GM21360 (cell line): ENCODE results near the gene ZFP69B.

Source experiments
- ATAC-seq: cut with Tn5 transposase; IDR thresholded peaks from one replicate; pipeline ENCODE4 v1.9.1; 2021; ENCODE audit warnings: mild to moderate bottlenecking, moderate library complexity; ENCODE audit not compliant: unreplicated experiment

The ZFP69B gene

DNA sequence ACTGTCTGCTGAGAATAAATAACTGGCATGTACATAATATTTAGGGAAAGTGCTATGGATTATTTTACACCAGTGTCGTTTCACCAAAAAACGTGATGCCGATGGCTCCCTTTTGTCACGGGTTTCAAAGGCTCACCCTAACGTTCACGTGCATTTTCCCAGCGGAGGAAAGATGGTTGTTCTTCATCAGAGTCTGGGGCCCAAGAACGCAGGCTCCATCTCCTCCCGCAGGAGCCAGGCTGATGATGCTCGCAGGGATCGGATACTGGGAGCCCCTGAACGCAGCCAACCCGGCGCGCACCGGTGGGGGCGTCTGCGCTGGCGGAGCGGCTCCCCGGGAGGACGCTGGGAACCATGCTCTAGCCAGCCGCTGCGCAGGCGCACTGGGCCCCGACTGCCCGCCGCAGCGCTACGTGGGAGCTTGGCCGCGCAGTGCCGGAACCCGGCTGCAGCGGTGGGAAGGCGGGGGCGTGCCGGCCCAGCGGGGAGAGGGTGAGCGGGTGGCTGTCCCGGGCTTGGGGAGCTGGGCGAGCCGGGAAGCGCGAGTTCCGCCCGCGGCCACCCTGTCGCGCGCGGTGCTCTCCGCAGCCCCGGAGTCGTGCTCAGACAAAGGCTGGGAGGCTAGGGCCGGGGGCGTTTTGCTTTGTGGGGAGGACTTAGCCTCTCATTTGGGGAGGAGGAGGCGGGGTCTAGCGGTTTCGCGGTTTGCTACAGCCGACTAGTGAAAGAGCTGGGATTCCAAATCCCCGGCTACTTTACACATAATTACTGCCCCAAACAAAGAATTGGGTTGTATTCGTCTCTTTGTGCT, at the start of gene ZFP69B:
TSS of gene ZFP69B (plus strand) at position 793 of the 811 bp plus-strand sequence. CDS start 486 bp downstream, outside the sequence.
- ATAC-seq, result peak; percentile 82

DNA sequence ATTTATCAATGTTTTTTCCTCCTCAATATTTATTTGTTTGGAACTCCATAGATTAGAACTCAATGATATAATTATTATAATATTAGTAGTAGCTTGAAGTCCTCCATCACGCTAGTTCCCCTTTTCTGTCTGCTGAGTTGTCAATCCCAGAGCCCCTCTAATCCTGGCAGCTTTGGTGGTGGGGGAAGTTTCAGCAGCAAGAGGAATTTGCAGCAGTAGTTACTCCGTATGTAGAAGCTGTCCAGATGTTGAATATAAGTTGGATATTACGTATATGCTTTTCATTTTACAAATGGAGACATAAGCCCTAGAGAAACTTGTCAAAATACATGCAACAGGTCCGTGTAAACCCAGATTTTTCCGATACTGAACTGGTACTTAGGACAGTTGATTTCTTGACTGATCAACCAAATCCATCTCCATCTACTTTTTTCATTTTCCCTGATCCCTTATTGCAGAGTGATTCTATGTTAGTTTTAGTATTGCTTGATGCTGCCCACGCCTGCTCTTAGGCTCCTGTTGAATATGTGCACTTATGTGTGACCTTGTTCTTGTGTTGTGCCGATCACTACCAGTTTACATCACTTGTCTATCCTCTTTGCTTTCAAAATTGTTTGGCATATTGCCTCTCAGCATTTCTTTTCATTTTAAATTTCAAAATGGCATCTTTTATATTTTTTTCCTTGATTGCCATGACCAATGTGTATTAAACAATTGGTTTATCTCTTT, 48.6 kb upstream of the ZFP69B start:
- no peak for ATAC-seq

DNA sequence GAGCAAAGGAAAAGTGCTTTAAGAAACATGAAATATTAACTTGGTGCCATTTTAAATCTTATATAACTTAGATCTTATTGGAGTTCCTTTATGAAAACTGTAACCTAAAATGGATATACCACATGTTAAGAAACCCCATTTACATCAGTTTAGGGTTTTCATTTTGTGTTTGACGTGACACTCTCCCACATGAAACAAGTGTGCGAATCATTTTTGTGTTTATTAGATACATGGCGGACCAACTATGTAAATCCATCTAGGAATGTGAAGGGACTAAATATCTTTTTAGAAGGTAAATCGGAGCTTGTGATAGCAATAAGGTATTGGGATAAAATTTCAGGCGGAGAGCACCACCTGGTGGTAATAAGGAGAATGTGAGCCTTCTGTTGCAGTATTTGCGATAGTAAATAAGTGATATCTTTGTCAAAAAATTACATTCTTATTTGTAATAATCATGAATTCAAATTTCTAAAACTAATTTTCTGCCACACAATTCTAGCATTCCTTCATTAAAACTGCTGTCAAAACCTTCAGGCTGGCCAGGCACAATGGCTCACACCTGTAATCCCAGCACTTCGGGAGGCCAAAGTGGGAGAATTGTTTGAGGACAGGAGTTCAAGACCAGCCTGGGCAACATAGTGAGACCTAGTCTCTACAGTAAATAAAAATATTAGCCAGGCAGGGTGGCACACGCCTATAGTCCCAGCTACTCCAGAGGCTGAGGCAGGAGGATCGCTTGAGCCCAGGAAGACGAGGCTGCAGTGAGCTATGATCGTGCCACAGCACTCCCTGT, 45.4 kb upstream of the ZFP69B start:
- no peak for ATAC-seq

DNA sequence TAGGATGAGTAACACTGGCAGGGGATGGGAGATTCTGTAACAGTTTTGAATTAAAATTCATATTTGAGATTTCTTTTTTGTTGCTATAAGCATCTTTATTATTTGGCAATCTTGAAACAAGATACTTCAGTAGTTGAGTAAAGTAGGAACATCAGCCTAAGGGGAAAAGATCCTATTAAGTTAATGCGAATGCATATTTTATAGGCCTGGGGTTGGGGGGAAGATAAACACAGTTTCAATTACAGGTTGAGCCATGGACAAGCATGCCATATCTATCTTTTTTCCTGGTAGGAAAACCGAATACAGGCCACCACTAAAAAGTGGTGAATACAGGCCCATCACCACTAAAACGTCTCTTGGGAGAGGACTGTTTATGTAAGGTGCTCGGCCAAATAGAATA, 44.5 kb upstream of the ZFP69B start:
- ATAC-seq, result no peak

DNA sequence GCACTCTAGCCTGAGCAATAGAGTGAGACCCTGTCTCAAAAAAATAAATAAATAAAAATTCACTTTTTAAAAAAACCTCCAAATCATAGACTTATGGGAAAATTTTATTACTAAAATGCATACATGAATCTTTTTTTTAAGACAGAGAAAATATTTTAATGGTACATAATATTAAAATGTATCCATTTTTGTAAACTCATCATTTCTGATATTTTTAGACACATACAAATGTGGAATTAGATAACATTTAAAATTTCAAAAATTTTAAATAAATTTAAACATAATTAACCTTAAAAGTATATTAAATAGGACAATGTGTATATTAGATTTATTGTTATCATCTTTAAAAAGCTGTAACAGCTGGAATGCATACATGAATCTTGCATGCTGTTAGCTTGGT, 42.8 kb upstream of the ZFP69B start:
- no peak for ATAC-seq

DNA sequence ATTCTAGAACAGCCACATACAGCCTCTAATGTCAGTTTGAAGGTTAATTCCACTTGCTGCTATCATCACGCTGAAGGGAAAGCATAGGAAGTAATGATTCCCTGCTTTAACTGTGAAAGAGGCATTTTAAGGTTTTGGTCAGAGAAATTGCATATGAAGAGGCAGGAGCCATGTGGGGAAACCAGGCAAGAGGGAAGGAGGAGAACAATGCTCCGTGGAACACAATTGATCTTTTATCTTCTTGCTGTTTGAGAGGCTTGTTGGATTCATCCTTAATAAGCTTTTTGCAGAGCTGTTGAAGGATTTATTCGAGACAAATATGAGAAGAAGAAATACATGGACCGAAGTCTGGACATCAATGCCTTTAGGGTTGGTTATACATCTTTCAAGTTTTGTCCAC, 40.8 kb upstream of the ZFP69B start:
- ATAC-seq, result no peak

DNA sequence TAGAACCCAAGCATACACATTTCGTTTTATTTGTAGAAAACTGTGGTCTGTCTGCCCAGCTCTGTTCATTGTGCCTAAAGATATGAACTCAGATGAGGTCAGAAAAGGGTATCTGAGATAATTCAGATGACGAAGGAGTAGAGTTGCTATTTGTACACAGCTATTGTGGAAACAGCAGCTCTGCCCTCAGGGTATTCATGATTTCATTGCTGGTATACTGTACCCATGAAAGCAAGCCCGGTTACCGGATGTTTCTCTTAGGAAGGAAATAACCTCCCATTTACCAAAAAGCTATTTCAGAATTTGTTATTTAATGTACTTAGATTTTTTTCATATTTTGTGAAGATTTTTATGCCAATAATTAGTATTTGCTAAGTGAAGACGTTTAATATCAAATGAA, 39.0 kb upstream of the ZFP69B start:
- ATAC-seq, result no peak

DNA sequence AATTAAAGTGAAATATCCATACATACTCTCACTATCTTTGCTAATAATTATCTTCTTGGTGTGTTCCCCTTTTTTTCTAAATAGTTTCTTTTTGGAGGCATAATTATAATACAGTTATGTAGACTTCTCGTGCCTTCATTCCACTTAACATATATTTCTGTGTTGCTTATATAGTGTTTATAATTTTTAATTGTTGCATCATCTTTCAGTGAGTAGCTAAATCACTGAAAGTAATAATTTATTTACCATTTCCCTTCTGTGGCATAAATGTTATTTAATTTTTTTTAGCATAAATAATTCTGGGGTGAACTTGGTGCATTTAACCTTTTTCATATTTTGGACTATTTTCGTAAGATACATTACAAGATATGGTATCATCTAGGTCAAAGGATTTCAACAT, 38.4 kb upstream of the ZFP69B start:
- ATAC-seq, result no peak

DNA sequence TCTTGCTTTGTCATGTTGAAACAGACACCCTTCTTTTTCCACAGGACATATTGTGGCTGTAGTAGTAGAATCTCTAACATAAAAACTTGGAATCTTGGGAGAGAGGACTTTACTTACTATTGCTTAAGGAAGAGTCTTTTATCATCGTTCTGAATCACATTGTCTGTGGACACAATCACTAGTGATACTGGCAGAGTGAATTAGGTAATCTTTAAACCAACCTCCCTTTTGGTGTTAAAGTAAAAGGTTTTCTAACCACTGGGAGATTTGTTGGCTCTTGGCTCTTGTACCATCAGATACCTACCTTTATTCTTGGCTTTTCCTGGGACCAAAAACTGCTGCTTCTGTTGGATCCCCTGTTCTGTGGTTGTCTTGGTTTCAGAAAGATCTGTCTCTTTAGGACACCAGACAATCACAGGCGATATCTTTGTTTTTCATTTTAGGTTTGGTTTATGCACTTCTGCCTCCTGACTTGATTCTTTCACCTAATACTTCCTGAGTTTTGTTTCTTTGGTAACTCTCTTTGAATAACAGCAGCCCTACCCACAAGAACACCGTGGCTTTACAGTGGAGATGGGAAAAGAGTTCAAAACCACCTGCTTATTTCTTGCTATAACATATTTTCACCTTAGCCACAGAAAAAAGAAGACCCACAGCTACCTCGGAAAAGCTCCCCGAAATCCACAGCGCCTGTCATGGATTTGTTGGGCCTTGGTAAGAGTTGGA, 36.6 kb upstream of the ZFP69B start:
- ATAC-seq, result no peak

DNA sequence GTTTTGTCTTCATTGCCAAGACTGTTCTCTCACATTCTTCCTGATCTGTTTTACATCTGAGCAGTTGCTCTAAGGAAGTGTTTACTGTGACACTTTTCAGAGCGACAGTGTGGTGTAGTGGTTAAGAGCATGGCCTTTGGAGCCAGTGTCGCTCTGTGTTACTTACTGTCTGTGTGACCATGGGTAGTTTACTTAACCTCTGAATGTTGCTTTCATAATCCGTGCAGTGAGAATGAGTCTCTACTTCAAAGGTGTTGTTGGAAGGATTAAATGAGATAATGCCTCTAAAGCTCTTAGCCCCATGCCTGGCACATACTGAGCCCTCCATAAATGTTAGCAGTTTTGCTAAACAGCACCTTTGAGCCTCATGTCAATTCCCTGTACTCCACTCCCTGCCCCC, 35.9 kb upstream of the ZFP69B start:
- no peak for ATAC-seq

DNA sequence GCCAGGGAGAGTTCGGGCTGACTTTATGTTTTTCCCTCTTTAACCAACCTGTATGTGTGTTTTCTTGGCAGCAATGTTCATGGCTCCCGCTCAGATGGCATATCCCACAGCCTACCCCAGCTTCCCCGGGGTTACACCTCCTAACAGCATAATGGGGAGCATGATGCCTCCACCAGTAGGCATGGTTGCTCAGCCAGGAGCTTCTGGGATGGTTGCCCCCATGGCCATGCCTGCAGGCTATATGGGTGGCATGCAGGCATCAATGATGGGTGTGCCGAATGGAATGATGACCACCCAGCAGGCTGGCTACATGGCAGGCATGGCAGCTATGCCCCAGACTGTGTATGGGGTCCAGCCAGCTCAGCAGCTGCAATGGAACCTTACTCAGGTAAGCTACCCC, 33.6 kb upstream of the ZFP69B start:
- ATAC-seq, result no peak

DNA sequence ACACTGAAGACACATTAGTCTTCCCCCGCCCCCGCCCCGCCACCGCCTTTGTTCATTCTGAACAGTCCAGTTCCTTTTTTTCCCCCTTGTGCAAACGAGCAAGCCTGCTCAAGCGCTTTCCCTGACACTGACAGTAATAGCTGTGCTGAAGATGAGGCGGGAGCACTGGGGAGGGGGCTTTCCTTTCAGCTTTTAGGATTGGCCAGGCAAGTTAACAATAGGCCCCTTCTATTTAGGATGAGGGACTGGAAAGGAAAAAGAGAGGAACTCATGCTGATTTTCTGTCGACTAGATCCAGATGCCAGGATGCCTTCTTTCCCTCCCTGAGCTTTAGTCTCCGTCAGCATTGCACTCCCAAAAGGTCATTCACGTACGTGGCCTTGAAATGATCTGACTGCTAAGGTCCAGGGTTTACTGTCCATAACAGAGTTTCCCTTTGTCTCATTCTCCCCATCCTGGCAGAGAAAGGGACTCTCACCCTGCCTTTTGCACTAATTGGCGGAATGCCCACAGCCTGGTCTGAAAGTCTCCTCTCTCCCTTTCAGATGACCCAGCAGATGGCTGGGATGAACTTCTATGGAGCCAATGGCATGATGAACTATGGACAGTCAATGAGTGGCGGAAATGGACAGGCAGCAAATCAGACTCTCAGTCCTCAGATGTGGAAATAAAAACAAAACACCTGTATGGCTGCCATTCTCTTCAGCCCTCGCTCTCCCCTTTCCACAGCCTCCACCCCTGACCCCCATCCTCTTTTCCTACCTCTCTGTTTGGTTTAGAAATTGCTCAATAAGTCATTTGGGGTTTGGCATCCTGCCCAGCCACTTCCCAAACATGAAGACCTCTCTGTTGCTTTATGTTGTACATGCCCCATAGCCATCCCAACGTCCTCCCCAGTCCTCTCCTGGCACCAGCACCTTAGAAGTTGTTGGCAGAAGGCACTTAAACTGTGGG, 28.6 kb upstream of the ZFP69B start:
- ATAC-seq, result no peak

DNA sequence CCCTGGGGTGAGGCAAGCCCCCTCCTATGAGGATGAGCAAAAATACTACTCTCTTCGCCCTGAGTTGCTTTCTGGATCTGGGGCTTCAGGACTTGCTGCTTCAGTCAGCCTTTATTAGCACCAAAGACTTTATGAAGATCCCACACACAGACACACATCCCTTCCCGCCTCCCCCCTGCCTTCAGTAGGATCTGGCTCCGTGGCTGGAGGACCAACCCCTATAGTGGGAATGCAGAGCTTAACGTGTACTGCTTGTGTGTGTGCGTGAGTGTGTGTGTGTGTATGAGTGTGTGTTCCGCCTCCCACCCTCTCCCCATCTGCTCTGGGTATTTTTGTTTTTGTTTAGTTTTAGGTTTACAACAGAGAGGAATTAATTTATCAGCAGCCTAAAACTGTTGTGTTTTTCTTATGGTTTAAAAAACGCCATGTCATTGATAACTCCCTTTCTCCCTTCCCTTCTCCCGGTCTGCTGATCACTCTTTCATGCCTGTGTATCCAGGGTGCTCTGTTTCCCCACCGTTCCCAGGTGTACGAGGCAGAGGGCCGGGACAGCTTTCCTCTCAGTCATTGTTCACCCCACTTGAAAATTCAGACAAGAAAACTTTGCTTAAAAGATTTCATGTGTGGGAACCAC, 27.5 kb upstream of the ZFP69B start:
- ATAC-seq, result no peak

DNA sequence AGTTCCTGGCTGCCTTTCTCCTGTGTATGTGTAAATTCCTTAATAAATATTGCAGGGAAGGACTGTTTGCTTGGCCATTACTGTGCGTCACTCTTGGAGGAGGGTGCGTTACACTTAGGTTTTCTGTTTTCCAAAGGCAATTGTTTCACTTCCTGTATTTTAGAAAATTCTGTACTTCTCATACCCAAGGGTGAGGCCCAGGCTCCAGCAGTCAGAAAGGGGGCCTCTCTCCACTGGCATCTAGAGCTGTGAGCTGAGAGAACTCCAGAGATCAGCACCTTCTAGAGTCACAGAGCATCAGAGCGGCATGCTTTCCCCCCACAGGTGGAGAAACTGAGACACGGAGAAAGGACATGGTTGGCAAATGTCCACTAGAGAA, 27.0 kb upstream of the ZFP69B start:
- ATAC-seq, result no peak

DNA sequence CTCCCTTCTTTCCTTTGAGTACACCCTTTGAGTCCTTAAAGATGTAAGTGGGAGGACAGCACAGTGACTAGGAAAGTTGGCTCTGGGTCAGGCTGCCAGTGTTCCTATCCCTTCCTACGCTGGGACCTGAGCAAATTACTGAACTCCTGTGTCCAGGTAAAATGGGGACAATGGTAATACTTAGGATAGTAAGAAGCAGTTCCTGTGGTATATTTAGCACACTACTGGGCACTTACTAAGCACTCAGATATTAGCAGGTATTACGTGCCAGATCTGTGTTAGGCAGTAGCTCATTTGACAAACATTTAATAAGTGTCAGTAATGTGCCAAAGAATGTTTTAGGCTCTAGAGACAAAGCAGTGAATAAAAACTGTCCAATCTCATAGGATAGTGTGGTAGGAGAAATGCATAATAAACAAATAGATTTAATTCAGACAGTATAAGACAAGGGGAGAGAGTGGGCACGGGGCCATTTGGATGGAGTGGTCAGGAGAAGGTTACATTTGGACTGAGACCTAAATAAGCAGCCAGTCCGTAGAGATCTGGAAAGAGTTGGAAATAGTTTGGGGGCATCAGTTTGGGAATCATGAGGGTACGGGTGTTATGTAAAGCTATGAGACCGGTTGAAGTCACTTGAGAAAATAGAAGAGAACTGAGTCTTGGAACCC, 26.2 kb upstream of the ZFP69B start:
- ATAC-seq, result no peak

DNA sequence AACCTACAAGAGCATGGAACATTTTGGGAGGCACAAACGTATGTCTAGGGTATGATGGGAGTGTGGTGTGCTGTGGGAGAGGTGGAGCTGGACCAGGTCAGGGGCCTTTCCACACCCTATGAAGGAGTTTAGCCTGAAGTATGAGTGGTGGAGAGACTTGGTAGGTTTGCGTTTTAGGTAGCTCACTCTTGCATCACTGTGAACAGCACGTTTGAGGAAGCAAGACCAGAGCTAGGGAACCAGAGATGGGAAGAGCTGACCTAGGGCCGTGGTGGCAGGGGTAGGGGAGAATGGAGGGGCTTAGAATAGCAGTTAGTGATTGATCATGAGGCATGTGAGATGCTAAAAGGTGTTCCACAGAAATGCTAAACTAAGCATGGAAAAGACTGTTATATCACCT, 25.1 kb upstream of the ZFP69B start:
- no peak for ATAC-seq

DNA sequence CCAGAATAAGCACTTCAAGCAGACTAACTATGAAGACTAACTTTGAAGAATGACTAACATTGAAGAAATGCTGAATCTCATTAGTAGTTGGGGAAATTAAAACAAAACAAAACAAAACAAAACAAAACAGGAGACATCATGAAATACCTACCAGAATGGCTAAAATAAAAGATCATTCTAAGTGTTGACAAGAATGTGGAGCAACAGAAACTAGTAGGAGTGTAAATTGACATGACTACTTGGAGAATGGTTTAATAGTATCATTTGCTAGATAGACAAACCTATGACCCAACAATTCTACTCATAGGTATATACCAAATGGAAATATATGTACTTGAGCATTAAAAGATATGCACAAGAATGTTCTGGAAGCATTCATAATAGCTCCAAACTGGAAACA, 18.9 kb upstream of the ZFP69B start:
- no peak for ATAC-seq

DNA sequence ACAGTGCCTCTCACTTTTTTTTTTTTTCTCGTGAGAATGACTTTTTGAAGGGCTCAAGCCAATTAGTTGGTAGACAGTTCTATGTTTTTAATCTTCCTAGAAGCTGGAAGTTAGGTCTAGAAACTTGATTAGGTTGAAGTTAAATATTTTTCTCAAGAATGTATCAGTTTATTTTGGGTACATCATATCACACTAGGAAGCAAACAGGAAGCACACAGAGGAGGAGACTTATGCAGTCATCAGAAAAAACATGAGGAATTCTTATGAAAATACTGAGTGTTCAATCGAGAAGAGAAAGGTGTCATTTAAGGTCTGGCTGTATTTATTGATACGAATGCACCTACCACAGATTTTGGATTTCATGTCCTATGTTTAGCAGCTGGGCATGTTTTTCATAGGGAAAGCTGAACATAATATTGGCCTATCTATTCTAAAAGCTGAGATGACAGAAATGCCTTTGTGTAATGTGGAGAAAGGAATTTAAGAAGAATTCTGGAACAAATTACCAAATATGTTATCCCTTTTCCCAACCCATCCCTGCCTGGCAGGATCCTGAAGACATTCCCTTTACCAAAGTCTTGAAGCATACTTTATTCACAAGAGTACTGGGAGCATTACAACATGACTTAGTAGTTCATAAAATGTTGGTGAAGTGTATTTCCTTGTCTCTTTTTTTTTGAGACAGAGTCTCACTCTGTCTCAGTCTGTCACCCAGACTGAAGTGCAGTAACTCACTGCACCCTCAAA, 17.5 kb upstream of the ZFP69B start:
- no peak for ATAC-seq
